A549 treated with ZK216348 at 1 μM for 4 hours (cell line): ENCODE measurements around the gene FAM117A. TPM values are rescaled to one million over a fixed set of nuclear protein-coding genes. Genes with fewer than 3 reads are reported as not detected.

ENCODE experiments used
- total RNA-seq: library from RNA; stranded (reverse); fragments of 200-300 nt; extraction: Qiagen RNA extraction; gene quantifications from 5 replicates; pipeline ENCODE4 v1.2.3, GENCODE V29; 2022; ENCODE audit warnings: low read depth

FAM117A gene, protein sequence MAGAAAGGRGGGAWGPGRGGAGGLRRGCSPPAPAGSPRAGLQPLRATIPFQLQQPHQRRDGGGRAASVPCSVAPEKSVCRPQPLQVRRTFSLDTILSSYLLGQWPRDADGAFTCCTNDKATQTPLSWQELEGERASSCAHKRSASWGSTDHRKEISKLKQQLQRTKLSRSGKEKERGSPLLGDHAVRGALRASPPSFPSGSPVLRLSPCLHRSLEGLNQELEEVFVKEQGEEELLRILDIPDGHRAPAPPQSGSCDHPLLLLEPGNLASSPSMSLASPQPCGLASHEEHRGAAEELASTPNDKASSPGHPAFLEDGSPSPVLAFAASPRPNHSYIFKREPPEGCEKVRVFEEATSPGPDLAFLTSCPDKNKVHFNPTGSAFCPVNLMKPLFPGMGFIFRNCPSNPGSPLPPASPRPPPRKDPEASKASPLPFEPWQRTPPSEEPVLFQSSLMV
- 1.0 to 1.4 TPM (median 1.2 TPM) in 5 replicates for total RNA-seq

DNA sequence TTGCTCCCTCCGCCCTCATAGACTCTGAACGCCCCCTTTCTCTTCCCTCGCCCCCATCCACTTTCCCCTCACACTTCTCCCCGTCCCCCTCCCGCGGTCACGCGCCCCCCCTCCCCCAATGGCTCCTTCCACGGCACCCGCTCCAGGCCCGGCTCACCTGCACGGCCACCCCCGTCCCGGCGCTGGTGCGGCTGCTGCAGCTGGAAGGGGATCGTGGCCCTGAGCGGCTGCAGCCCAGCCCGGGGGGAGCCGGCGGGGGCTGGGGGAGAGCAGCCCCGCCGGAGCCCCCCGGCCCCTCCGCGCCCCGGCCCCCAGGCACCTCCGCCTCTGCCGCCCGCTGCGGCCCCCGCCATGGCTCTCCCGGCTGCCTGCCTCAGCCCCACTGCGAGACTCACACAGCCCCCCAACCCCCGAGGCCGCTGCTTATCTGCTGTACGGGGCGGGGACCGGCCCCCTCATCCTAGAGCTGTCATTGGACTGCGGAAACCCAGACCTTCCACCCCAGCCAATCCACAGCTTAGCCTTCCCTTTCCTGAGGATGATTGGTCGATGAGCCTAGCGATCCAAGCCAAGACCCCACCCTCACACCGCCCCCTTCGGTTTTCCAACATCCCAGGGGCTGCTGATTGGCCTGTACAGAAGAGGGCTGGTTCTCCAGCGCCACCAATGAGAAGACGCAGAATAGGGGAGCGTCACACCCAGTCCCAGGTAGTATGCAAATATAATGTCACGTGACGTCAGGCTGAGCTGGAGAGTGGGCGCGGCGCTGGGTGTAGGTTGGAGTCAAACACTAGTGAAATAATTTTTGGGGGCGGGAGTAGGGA lies at the start of gene FAM117A:
Gene FAM117A (minus strand): TSS at position 397 of the 824 bp plus-strand sequence. CDS start 44 bp downstream, at position 353.

DNA sequence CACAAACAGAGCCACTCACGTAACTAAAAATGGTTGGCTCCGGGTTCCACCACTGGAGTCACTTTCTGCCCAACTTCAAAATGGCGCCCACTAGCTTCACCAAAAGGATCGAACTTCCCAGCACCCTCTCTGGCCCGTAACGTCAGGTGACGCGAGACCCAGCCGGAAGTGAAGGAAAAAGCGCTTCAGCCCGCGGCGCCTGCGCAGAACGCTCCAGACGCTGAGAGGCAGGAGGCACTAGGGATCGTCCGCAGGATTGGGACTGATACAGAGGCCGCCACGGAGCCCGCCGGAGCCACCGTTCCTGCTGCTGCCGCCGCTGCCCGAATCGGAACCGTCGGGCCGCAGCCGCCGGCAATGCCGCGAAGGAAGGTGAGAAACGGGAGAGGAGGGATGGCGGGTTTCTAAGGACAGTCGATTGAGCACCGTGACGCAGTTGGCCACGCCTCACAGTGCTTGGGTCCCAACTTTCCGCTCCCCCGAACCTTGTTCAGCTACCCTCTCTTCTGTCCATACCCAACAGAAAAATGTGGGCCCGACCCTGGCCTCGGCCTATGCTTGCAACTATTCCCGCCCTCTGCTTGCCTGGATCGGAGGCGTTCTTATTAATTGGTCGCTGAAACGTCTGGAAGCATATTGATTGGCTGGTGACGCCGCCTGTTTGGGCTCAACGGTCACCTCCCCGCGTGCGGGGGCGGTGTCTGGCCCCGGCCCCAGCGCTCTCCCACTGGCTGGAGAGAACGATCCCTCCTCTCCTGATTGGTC lies 24.7 kb upstream of the FAM117A start, which contains the start of gene KAT7:
Gene KAT7 (plus strand): TSS at position 204 of the 765 bp plus-strand sequence. CDS start 154 bp downstream, at position 358.

DNA sequence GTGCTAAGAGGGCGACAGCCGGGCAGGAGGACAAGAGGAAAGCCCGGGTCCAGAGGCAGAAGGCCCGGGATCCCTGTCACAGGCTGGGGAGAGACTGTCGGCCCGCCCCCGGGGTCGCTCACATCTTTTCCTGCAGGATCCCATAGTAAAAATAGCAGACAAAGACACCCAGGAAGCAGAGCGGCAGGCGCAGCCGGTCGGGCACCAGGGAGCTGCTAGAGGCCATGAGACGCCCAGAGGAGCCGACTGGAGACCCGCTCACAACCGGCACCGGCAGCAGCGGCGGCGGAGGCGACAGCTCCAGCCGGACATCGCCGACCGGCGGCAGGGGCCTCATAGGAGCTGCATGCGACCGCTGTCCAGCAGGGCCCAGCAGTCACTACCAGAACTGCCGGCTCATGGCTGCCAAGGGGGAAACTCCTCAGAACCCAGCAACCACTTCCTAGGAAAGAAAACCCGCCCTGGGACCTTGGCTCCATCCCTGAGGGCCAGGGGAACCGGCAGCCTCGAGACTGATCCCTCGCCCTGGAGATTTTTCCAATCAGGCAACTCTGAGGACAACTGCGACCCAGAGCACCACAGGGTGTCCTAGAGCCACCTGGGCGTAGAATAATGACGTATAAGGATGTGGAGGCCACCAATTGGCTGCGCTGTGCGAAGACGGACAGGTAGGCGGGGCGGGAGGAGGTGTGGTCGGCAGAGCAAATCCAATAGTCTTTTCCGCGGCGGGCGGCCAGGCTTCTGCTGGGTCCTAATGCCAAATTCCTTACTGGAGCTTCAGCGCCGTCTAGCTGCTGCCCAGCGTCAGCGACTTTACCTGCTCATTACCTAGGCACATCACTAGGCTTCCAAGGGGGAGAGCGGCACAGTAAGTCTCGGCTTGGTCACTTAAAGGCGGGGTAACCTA lies 56.1 kb downstream of the FAM117A start, which contains the start of gene SLC35B1:
Gene SLC35B1 (minus strand): TSS at position 357 of the 907 bp plus-strand sequence. CDS start 131 bp downstream, at position 226.

DNA sequence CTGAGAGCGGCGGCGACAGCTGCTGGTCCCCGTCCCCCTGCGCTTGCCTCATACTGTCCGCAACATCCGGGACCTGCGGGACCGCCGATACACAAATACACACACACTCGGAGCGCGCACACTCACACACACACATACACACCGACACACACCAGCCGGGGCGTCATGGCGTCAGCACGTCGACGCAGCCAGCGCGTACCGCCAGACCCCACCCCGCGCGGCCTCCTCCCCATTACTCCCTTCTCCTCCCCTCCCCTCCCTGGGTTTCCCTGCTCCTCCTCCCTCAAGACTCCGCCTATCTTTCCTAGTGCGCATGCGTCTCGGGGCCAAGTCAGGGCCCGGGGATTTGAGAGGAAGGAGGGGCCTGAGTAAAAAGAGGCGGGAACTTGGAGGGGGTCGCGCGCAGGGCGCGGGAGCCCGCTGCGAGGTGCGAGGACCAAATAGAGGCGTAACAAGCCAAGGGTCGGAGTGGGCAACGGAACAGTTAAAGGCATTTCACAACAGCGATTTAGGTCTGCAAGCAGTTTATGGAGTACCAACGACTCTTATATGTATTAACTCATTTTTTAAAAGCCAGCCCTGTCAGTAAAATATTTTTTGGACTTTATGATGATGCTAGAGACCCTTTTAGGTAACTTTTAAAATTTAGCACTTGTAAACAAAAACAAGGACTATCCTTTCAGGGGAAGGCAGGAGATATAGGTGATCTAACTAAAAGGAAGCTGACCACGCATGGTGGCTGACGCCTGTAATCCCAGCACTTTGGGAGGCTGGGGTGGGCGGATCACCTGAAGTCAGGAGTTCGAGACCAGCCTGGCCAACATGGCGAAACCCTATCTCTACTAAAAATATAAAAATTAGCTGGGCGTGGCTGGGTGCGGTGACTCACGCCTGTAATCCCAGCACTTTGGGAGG lies 85.7 kb downstream of the FAM117A start, which contains the start of gene SPOP:
Gene SPOP (minus strand): TSS at position 165 of the 915 bp plus-strand sequence. CDS start 55,287 bp downstream, outside the sequence.

Other genes starting within 250 kb of the FAM117A start
- gene NXPH3, start 188.3 kb downstream of the FAM117A start, total RNA-seq, result 0.22 to 0.54 TPM (median 0.39 TPM) in 5 replicates
- 37.8 to 44.6 TPM (median 40.7 TPM) in 5 replicates for gene SPOP, start 86.0 kb downstream of the FAM117A start, total RNA-seq
- 89.2 to 100 TPM (median 91.2 TPM) in 5 replicates for gene SLC35B1, start 56.2 kb downstream of the FAM117A start, total RNA-seq
- gene KAT7, start 24.6 kb upstream of the FAM117A start, total RNA-seq, result 24.7 to 29.5 TPM (median 26.8 TPM) in 5 replicates
- not detected in 5 replicates for gene TAC4, start 83.9 kb upstream of the FAM117A start, total RNA-seq
- gene DLX4, start 205.1 kb upstream of the FAM117A start, total RNA-seq, result 1.9 to 4.5 TPM (median 3.5 TPM) in 5 replicates
- gene DLX3, start 231.1 kb upstream of the FAM117A start, total RNA-seq, result 0.07 to 0.12 TPM (median 0.07 TPM) in 3 of 5 replicates, not detected in the others